HG02642 (cell line): ENCODE data around the gene OBP2A.

ENCODE experiments used
- ATAC-seq: cut with Tn5 transposase; IDR thresholded peaks from one replicate; pipeline ENCODE4 v1.9.1; 2021; ENCODE audit warnings: mild to moderate bottlenecking; ENCODE audit not compliant: unreplicated experiment, poor library complexity

OBP2A gene

GRCh38 chr9:135574943-135575342 is 29.0 kb downstream of the OBP2A start:
- ATAC-seq: no peak

- no peak for ATAC-seq
Observed at GRCh38 chr9:135575995-135576631, 30.2 kb downstream of the OBP2A start.

- ATAC-seq: no peak
Observed at GRCh38 chr9:135577256-135577655, 31.3 kb downstream of the OBP2A start.

GRCh38 chr9:135579356-135579755 is 33.4 kb downstream of the OBP2A start:
- ATAC-seq: no peak

GRCh38 chr9:135579889-135580660 is 34.1 kb downstream of the OBP2A start:
- no peak for ATAC-seq

GRCh38 chr9:135580664-135581380 is 34.9 kb downstream of the OBP2A start:
- no peak for ATAC-seq

GRCh38 chr9:135581636-135582426 is 35.9 kb downstream of the OBP2A start:
- ATAC-seq: no peak

GRCh38 chr9:135582541-135582940 is 36.6 kb downstream of the OBP2A start:
- no peak for ATAC-seq

GRCh38 chr9:135582966-135583687 is 37.2 kb downstream of the OBP2A start:
- no peak for ATAC-seq

- ATAC-seq: no peak
Observed at GRCh38 chr9:135583688-135584011, 37.7 kb downstream of the OBP2A start.

GRCh38 chr9:135584371-135584770 is 38.4 kb downstream of the OBP2A start:
- ATAC-seq: no peak

GRCh38 chr9:135584934-135585333 is 39.0 kb downstream of the OBP2A start:
- no peak for ATAC-seq

GRCh38 chr9:135586601-135587109 is 40.7 kb downstream of the OBP2A start:
- ATAC-seq: no peak

GRCh38 chr9:135587658-135588057 is 41.7 kb downstream of the OBP2A start:
- ATAC-seq: no peak

GRCh38 chr9:135588371-135588770 is 42.4 kb downstream of the OBP2A start:
- no peak for ATAC-seq

- no peak for ATAC-seq
Observed at GRCh38 chr9:135588886-135589595, 43.1 kb downstream of the OBP2A start.

GRCh38 chr9:135589596-135590485 is 43.9 kb downstream of the OBP2A start:
- no peak for ATAC-seq

GRCh38 chr9:135590486-135591079 is 44.7 kb downstream of the OBP2A start:
- ATAC-seq: no peak
